ENCODE data around the gene ATG16L1.

The ATG16L1 gene

GRCh38 chr2:233251306-233252116 lies at the start of gene ATG16L1:
TSS of gene ATG16L1 (plus strand) at chr2:233251673. CDS start at chr2:233251828, 155 bp downstream.
- H3K79me2 ChIP-seq (ENCODE audit: insufficient read depth, low read depth), result peaks cover 44% of the 10 kb centered on the region
- peak within 1 kb of the TSS; percentile 44 for H3K27ac ChIP-seq
- no peaks in the 10 kb centered on the region; the same call in 1 of the 2 replicates for H3K36me3 ChIP-seq (ENCODE audit: insufficient read depth)
- peak within 1 kb of the TSS; percentile 68 for H3K9ac ChIP-seq
- H3K4me2 ChIP-seq, result peak within 1 kb of the TSS; percentile 79
- no peaks in the 10 kb centered on the region for H3K27me3 ChIP-seq (ENCODE audit: insufficient read depth, low read depth)
- peak; percentile 74 for TF ChIP-seq CTCF (conservative IDR thresholded peaks at IDR 0.05; ENCODE audit: low read depth, low read length)
- H2AFZ ChIP-seq (ENCODE audit: low read depth), result peak within 1 kb of the TSS; percentile 92
- H3K4me1 ChIP-seq (ENCODE audit: low read depth, poor library complexity, severe bottlenecking), result peaks cover 18% of the 10 kb centered on the region
- H4K20me1 ChIP-seq (ENCODE audit: insufficient read depth), result 0 out of 2 replicates have a peak, but pooled peaks cover 7% of the 10 kb centered on the region
- peak within 1 kb of the TSS; percentile 86 for H3K4me3 ChIP-seq (IDR thresholded peaks at IDR 0.05; ENCODE audit: insufficient read depth, low read depth, low read length)

GRCh38 chr2:233202531-233202944 lies 48.9 kb upstream of the ATG16L1 start:
- Histone ChIP-seq H3K36me3 (ENCODE audit: insufficient read depth) (no peaks in the 10 kb centered on the region), H3K4me2 (no peak overlapping the region), H3K27me3 (ENCODE audit: insufficient read depth, low read depth) (no peaks in the 10 kb centered on the region), H3K9ac (no peak overlapping the region), H3K4me1 (ENCODE audit: low read depth, poor library complexity, severe bottlenecking) (no peaks in the 10 kb centered on the region), H2AFZ (ENCODE audit: low read depth) (no peak overlapping the region), H4K20me1 (ENCODE audit: insufficient read depth) (no peaks in the 10 kb centered on the region), H3K27ac (no peak overlapping the region), H3K79me2 (ENCODE audit: insufficient read depth, low read depth) (no peaks in the 10 kb centered on the region), H3K4me3 (IDR thresholded peaks at IDR 0.05; ENCODE audit: insufficient read depth, low read depth, low read length) (no peak overlapping the region)
- no peak for TF ChIP-seq CTCF (conservative IDR thresholded peaks at IDR 0.05; ENCODE audit: low read depth, low read length)

- Histone ChIP-seq H3K79me2 (ENCODE audit: insufficient read depth, low read depth) (no peaks in the 10 kb centered on the region), H4K20me1 (ENCODE audit: insufficient read depth) (no peaks in the 10 kb centered on the region), H3K27me3 (ENCODE audit: insufficient read depth, low read depth) (no peaks in the 10 kb centered on the region), H3K4me3 (IDR thresholded peaks at IDR 0.05; ENCODE audit: insufficient read depth, low read depth, low read length) (no peak overlapping the region), H3K27ac (no peak overlapping the region), H3K4me2 (no peak overlapping the region), H3K36me3 (ENCODE audit: insufficient read depth) (no peaks in the 10 kb centered on the region), H3K4me1 (ENCODE audit: low read depth, poor library complexity, severe bottlenecking) (no peaks in the 10 kb centered on the region), H3K9ac (no peak overlapping the region), H2AFZ (ENCODE audit: low read depth) (no peak overlapping the region)
- TF ChIP-seq CTCF (conservative IDR thresholded peaks at IDR 0.05; ENCODE audit: low read depth, low read length), result no peak
Observed at GRCh38 chr2:233203060-233203459, 48.4 kb upstream of the ATG16L1 start.

GRCh38 chr2:233204286-233204936 lies 47.1 kb upstream of the ATG16L1 start:
- H3K27ac ChIP-seq, result no peak overlapping the region

More at GRCh38 chr2:233204286-233204936, 47.1 kb upstream of the ATG16L1 start:
- Histone ChIP-seq H3K4me3 (IDR thresholded peaks at IDR 0.05; ENCODE audit: insufficient read depth, low read depth, low read length) (no peak overlapping the region), H3K27me3 (ENCODE audit: insufficient read depth, low read depth) (no peaks in the 10 kb centered on the region), H3K4me2 (no peak overlapping the region), H3K79me2 (ENCODE audit: insufficient read depth, low read depth) (no peaks in the 10 kb centered on the region), H3K36me3 (ENCODE audit: insufficient read depth) (no peaks in the 10 kb centered on the region), H3K4me1 (ENCODE audit: low read depth, poor library complexity, severe bottlenecking) (no peaks in the 10 kb centered on the region), H4K20me1 (ENCODE audit: insufficient read depth) (no peaks in the 10 kb centered on the region), H2AFZ (ENCODE audit: low read depth) (no peak overlapping the region), H3K9ac (no peak overlapping the region)
- TF ChIP-seq CTCF (conservative IDR thresholded peaks at IDR 0.05; ENCODE audit: low read depth, low read length), result no peak

All from KMS-11 (cell line).